ENCODE data around the gene CEP85.

- TF ChIP-seq CTCF (IDR thresholded peaks at IDR 0.05): no peak
- no peak for TF ChIP-seq POLR2A (IDR thresholded peaks at IDR 0.05)
Measured at GRCh38 chr1:26306290-26307229, 72.6 kb downstream of the CEP85 start, which contains the start of gene UBXN11.
